DMS153 treated with DMSO at 0.1 percent for 48 hours (cell line): ENCODE data around the gene KIF1A.

Source experiments
- DNase-seq: peaks from one replicate; lab custom pipeline; 2025; ENCODE audit not compliant: unreplicated experiment; lab: John Stamatoyannopoulos, UW

KIF1A gene

GRCh38 chr2:240799033-240799820 is 20.8 kb downstream of the KIF1A start:
- no peak for DNase-seq

- DNase-seq: no peak
These were observed 21.6 kb downstream of the KIF1A start for GRCh38 chr2:240798327-240798905.

GRCh38 chr2:240797914-240798313 is 22.1 kb downstream of the KIF1A start:
- no peak for DNase-seq

- no peak for DNase-seq
These were observed 22.5 kb downstream of the KIF1A start for GRCh38 chr2:240797500-240797895.

- no peak for DNase-seq
These were observed 23.2 kb downstream of the KIF1A start for GRCh38 chr2:240796543-240797499.

- DNase-seq: no peak
These were observed 24.0 kb downstream of the KIF1A start for GRCh38 chr2:240795916-240796510.

- no peak for DNase-seq
These were observed 24.6 kb downstream of the KIF1A start for GRCh38 chr2:240795454-240795853.

- no peak for DNase-seq
These were observed 25.8 kb downstream of the KIF1A start for GRCh38 chr2:240794178-240794721.

GRCh38 chr2:240793313-240794177 is 26.5 kb downstream of the KIF1A start:
- no peak for DNase-seq

- no peak for DNase-seq
These were observed 27.2 kb downstream of the KIF1A start for GRCh38 chr2:240792629-240793312.

- no peak for DNase-seq
These were observed 28.0 kb downstream of the KIF1A start for GRCh38 chr2:240791821-240792628.

GRCh38 chr2:240791221-240791800 is 28.7 kb downstream of the KIF1A start:
- DNase-seq: no peak

GRCh38 chr2:240790370-240791220 is 29.4 kb downstream of the KIF1A start:
- no peak for DNase-seq

GRCh38 chr2:240789501-240790369 is 30.3 kb downstream of the KIF1A start:
- DNase-seq: no peak

- DNase-seq: no peak
These were observed 31.0 kb downstream of the KIF1A start for GRCh38 chr2:240789051-240789453.

- DNase-seq: no peak
These were observed 31.5 kb downstream of the KIF1A start for GRCh38 chr2:240788482-240788881.
